ENCODE data around the gene ARHGAP32. TPM values are rescaled to one million over a fixed set of nuclear protein-coding genes. Genes with fewer than 3 reads are reported as not detected.

The ARHGAP32 gene
- total RNA-seq, 1 donor from 2014 or later: 15.2 TPM

DNA sequence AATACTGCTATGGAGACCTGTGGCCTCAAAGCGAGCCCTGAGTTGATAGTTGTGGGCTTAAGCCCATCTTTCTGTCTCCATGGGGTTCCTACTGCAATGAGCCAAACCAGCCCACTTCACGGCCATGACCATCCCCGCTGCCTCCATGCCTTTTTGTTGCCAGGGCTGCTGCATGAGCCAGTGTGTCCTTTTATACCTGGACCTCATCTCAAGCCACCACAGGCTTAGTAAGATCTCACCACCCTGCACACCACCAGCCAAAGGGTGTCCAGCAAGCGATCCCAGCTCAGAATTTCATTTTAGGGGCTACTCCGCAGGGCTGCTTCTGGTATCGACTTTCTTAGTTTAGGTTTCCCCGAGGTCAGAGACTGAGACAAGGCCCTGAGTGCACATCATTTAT, 257.8 kb downstream of the ARHGAP32 start:
- H3K27me3 Mint-ChIP-seq (ENCODE audit: unreplicated experiment): peaks cover 24% of the 10 kb centered on the region
- DNase-seq (ENCODE audit: extremely low spot score, unreplicated experiment): no peak
- no peak overlapping the region for H3K27ac Mint-ChIP-seq (ENCODE audit: unreplicated experiment)
- peaks cover 4% of the 10 kb centered on the region for H3K4me1 Mint-ChIP-seq (ENCODE audit: unreplicated experiment)
- H3K9me3 Mint-ChIP-seq (ENCODE audit: unreplicated experiment): no peaks in the 10 kb centered on the region
- TF ChIP-seq, protein P1, sequence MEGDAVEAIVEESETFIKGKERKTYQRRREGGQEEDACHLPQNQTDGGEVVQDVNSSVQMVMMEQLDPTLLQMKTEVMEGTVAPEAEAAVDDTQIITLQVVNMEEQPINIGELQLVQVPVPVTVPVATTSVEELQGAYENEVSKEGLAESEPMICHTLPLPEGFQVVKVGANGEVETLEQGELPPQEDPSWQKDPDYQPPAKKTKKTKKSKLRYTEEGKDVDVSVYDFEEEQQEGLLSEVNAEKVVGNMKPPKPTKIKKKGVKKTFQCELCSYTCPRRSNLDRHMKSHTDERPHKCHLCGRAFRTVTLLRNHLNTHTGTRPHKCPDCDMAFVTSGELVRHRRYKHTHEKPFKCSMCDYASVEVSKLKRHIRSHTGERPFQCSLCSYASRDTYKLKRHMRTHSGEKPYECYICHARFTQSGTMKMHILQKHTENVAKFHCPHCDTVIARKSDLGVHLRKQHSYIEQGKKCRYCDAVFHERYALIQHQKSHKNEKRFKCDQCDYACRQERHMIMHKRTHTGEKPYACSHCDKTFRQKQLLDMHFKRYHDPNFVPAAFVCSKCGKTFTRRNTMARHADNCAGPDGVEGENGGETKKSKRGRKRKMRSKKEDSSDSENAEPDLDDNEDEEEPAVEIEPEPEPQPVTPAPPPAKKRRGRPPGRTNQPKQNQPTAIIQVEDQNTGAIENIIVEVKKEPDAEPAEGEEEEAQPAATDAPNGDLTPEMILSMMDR (IDR thresholded peaks at IDR 0.05): no peak
- no peak overlapping the region for H3K4me3 Mint-ChIP-seq (ENCODE audit: unreplicated experiment)
- H3K36me3 Mint-ChIP-seq (ENCODE audit: unreplicated experiment): no peaks in the 10 kb centered on the region

DNA sequence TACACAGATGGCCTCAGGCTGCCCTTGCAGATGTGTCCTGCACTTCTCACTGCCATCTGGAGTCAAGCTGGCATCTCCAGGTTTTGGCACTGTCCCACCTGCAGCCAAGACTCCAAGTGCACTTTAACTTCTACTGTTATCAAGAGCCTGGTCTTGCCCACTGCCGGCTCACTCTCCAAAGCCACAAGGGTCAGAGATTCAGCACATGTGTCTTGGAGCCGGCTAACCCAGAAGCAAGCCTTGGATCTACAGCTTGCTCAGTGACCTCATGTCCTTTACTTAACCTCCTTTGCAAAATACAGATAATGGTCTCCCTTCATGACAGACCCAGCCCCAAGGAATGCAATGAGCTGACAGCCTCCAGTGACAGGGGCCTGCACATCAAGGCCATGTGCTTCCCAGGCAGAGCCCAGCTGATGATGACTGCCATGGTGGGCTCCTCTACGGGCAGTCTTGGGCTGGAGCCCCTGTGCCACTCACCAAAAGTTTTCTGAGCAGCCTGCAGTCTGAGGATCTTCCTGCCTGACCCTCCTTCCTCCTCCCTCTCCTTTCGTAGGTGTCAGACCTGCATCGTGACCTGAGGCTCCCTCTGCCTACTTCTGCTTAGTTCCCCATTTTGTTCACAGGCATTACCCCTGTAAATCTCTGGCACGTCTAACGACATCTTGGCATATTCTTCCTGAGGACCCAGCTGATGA, 258.5 kb downstream of the ARHGAP32 start:
- no peak for DNase-seq (ENCODE audit: extremely low spot score, unreplicated experiment)
- Mint-ChIP-seq H3K36me3 (ENCODE audit: unreplicated experiment) (no peaks in the 10 kb centered on the region), H3K27me3 (ENCODE audit: unreplicated experiment) (peaks cover 29% of the 10 kb centered on the region), H3K27ac (ENCODE audit: unreplicated experiment) (no peak overlapping the region), H3K4me1 (ENCODE audit: unreplicated experiment) (peaks cover 4% of the 10 kb centered on the region), H3K4me3 (ENCODE audit: unreplicated experiment) (no peak overlapping the region), H3K9me3 (ENCODE audit: unreplicated experiment) (no peaks in the 10 kb centered on the region)
- TF ChIP-seq, protein P1 (IDR thresholded peaks at IDR 0.05): no peak

DNA sequence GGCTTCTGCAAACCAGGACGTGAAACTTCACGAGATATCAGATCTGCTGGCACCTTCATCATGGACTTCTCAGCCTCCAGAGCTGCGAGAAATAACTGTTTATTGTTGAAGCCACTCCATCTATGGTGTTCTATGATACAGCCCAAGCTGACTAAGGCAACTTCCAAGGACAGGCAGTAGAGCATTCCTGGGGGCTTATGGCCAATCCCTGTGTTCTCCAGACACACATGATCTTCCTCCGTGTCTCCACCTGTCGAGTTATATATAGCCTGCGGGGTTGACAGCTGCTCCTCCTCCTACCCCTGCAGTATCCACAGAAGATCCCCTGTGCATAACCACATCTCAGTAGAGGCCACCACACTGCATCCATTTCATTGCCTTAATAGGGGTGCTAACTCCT, 260.5 kb downstream of the ARHGAP32 start:
- Mint-ChIP-seq H3K36me3 (ENCODE audit: unreplicated experiment) (no peaks in the 10 kb centered on the region), H3K27ac (ENCODE audit: unreplicated experiment) (no peak overlapping the region), H3K9me3 (ENCODE audit: unreplicated experiment) (no peaks in the 10 kb centered on the region), H3K4me3 (ENCODE audit: unreplicated experiment) (no peak overlapping the region), H3K4me1 (ENCODE audit: unreplicated experiment) (peaks cover 4% of the 10 kb centered on the region), H3K27me3 (ENCODE audit: unreplicated experiment) (peaks cover 45% of the 10 kb centered on the region)
- no peak for DNase-seq (ENCODE audit: extremely low spot score, unreplicated experiment)
- TF ChIP-seq, protein P1 (IDR thresholded peaks at IDR 0.05): no peak

DNA sequence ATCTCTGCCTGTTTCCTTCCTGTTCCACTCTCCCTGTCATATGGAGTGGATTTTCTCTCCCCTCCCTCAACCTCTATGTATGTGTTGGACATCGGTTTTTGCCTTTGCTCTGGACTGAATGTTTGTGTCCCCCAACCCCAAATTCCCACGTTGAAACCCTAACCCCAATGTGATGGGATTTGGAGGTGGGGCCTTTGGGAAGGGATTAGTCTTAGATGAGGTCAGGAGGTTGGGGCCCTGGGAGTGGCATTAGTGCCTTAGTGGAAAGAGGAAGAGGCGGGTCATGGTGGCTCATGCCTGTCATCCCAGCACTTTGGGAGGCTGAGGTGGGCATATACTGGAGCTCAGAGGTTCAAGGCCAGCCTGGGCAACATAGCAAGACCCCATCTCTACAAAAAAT, 261.1 kb downstream of the ARHGAP32 start:
- Mint-ChIP-seq H3K36me3 (ENCODE audit: unreplicated experiment) (no peaks in the 10 kb centered on the region), H3K27me3 (ENCODE audit: unreplicated experiment) (peaks cover 51% of the 10 kb centered on the region), H3K4me3 (ENCODE audit: unreplicated experiment) (no peak overlapping the region), H3K9me3 (ENCODE audit: unreplicated experiment) (no peaks in the 10 kb centered on the region), H3K27ac (ENCODE audit: unreplicated experiment) (no peak overlapping the region), H3K4me1 (ENCODE audit: unreplicated experiment) (peaks cover 4% of the 10 kb centered on the region)
- TF ChIP-seq, protein P1 (IDR thresholded peaks at IDR 0.05): no peak
- no peak for DNase-seq (ENCODE audit: extremely low spot score, unreplicated experiment)

DNA sequence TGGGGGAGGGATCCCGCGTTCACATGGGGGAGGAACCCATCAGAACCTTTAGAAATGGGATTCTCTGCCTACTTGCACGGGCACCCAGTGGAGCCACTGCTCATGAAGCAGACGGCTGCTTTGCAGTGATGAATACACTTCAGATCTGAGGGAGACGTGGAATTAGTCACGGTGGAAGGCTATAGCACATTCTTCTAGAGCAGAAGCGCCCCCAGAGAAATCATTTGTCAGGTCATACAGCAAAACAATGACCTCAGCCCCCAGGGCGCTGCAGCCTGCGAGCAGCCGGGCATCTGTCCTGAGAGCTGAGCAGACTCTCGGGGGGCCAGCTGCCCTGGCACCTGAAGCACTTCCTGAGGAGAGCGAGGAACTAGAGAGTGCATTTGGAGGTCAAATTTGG, 262.1 kb downstream of the ARHGAP32 start:
- TF ChIP-seq, protein P1 (IDR thresholded peaks at IDR 0.05): no peak
- DNase-seq (ENCODE audit: extremely low spot score, unreplicated experiment): no peak
- Mint-ChIP-seq H3K4me1 (ENCODE audit: unreplicated experiment) (peaks cover 4% of the 10 kb centered on the region), H3K27me3 (ENCODE audit: unreplicated experiment) (peaks cover 60% of the 10 kb centered on the region), H3K36me3 (ENCODE audit: unreplicated experiment) (no peaks in the 10 kb centered on the region), H3K9me3 (ENCODE audit: unreplicated experiment) (no peaks in the 10 kb centered on the region), H3K27ac (ENCODE audit: unreplicated experiment) (no peak overlapping the region), H3K4me3 (ENCODE audit: unreplicated experiment) (no peak overlapping the region)

All from osteocyte (in vitro differentiated cells).